NCI-H345 treated with DMSO at 0.1 percent for 48 hours (cell line): Measurements from ENCODE around the gene EIF4G2.
A peak's percentile ranks its signal among the peaks of the same experiment; 100 is the strongest.

Experiments used
- DNase-seq: peaks from one replicate; lab custom pipeline; 2025; ENCODE audit not compliant: unreplicated experiment; lab: John Stamatoyannopoulos, UW

Gene EIF4G2

GRCh38 chr11:10777806-10778205, 30.9 kb downstream of the EIF4G2 start:
- DNase-seq = no peak

- no peak for DNase-seq
These were observed 31.3 kb downstream of the EIF4G2 start for GRCh38 chr11:10777393-10777793.

GRCh38 chr11:10774811-10775210, 33.9 kb downstream of the EIF4G2 start:
- DNase-seq = no peak

- DNase-seq = no peak
These were observed 37.3 kb downstream of the EIF4G2 start for GRCh38 chr11:10771457-10771856.

GRCh38 chr11:10770626-10771254, 38.0 kb downstream of the EIF4G2 start:
- no peak for DNase-seq

GRCh38 chr11:10764412-10764811, 44.3 kb downstream of the EIF4G2 start:
- DNase-seq = no peak

GRCh38 chr11:10763766-10764165, 45.0 kb downstream of the EIF4G2 start:
- no peak for DNase-seq

- DNase-seq = no peak
These were observed 45.8 kb downstream of the EIF4G2 start for GRCh38 chr11:10762913-10763421.

- no peak for DNase-seq
These were observed 46.5 kb downstream of the EIF4G2 start for GRCh38 chr11:10762185-10762584.

- no peak for DNase-seq
These were observed 47.5 kb downstream of the EIF4G2 start for GRCh38 chr11:10761085-10761698.

- no peak for DNase-seq
These were observed 49.8 kb downstream of the EIF4G2 start for GRCh38 chr11:10758957-10759356.

- no peak for DNase-seq
These were observed 56.2 kb downstream of the EIF4G2 start for GRCh38 chr11:10752486-10752885.

- DNase-seq = no peak
These were observed 56.7 kb downstream of the EIF4G2 start for GRCh38 chr11:10752061-10752460.

- DNase-seq = no peak
These were observed 57.2 kb downstream of the EIF4G2 start for GRCh38 chr11:10751581-10751940.

- peak; percentile 87 for DNase-seq
These were observed 57.7 kb downstream of the EIF4G2 start, which contains the start of gene CTR9 for GRCh38 chr11:10750838-10751580. Gene CTR9, plus strand, starts transcription at chr11:10751246. Its CDS starts 167 bp downstream, at chr11:10751413.

GRCh38 chr11:10749476-10749875, 59.2 kb downstream of the EIF4G2 start:
- DNase-seq = no peak

- DNase-seq = no peak
These were observed 61.0 kb downstream of the EIF4G2 start for GRCh38 chr11:10747733-10748132.
